Astrocyte of the cerebellum (primary cell): ENCODE data around the gene COMT.

Source experiments
- DNase-seq: peaks from one replicate; pipeline ENCODE4 v3.0.0-alpha.2; 2011; ENCODE audit warnings: low read depth
- H3K4me3 ChIP-seq: 2 replicates; pipeline ENCODE4 v1.5.1; 2011; ENCODE audit warnings: mild to moderate bottlenecking, low read depth, low read length, moderate library complexity
- in situ Hi-C: cut with HindIII; loops from 2 replicates; pipeline ENCODE4 v1.10.0; 2017; ENCODE audit warnings: low sequenced_read_pairs
- TF ChIP-seq, protein P1 (sequence below): IDR thresholded peaks from 2 replicates; pipeline ENCODE4 v1.5.1; 2012; ENCODE audit warnings: low read length, low read depth, moderate library complexity, mild to moderate bottlenecking; ENCODE audit errors: missing control alignments

COMT gene

DNA sequence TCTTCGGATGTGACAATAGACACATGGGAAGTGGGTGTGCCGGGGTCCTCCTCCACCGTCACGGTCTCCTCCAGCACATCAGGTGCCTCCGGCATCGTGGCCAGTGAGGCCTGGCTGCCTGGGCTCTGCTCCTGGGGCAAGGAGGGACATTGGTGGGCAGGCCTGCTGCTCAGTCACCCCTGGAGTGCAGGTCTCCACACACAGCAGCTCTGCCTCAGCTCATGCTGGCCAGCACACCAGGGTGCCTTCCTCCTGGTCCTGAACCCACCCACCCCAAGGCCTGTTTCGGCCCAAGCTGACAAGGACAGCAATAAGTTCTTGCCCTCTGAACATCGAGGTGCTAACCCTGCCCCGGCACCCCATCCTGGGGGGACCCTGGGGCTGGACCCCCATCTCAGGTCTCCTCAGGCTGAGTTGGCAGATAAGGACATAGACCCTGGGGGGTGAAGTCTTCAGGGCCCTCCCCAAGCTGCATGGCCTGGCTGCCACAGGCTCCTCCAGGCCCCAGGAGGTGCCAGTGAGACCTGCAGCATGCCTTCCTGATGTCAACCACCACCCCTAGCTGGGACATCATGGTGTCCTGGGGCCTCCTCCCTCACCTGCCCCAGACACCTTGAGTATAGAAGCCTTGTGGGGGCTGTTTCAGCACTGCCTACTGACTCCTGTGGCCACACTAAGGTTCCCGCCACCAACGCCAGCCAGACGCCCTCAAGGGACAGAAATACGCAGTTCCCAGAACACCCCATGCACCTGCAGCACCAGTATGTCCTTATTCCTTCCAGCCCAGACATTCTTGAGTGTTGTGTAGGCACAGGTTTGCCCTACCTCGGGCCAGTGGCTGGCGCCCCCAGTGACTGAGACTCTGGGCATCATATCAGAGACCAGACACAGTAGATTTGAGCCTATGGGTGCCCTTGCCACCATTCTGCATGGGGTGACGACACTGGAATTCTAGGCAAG is 40.7 kb downstream of the COMT start:
- H3K4me3 ChIP-seq = no peak overlapping the region
- TF ChIP-seq, protein P1, sequence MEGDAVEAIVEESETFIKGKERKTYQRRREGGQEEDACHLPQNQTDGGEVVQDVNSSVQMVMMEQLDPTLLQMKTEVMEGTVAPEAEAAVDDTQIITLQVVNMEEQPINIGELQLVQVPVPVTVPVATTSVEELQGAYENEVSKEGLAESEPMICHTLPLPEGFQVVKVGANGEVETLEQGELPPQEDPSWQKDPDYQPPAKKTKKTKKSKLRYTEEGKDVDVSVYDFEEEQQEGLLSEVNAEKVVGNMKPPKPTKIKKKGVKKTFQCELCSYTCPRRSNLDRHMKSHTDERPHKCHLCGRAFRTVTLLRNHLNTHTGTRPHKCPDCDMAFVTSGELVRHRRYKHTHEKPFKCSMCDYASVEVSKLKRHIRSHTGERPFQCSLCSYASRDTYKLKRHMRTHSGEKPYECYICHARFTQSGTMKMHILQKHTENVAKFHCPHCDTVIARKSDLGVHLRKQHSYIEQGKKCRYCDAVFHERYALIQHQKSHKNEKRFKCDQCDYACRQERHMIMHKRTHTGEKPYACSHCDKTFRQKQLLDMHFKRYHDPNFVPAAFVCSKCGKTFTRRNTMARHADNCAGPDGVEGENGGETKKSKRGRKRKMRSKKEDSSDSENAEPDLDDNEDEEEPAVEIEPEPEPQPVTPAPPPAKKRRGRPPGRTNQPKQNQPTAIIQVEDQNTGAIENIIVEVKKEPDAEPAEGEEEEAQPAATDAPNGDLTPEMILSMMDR = no peak
- in situ Hi-C loops = no loop called here
- DNase-seq = no peak

DNA sequence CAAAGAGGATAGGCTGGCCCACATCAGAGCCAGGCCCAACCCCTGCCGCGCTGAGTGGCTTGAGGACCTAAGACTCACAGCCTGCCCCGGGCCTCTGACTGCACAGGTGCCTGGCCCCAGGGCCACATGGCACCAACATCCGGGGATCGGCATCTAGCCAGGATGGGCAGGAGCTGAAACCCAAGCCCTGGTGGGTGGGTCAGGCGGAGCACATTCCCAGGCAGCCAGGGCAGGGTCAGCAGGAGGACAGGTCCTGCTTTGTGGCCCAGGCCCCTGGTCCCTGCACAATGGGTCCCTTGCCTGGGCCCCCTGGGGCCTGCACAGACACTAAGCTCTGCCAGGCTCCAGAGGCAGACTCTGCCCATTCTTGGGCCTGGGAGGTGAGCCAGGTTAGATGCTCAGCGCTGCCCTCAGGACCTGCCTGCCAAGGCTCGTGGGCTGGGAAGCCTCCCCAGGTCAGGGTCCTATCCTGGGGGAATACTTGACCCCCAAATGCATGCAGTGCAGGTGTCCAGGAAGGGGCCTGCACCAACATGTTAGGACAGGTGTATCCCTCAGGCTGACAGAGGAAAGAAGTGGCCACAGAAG is 41.5 kb downstream of the COMT start:
- no peak for DNase-seq
- TF ChIP-seq, protein P1 = no peak
- H3K4me3 ChIP-seq = no peak overlapping the region
- in situ Hi-C loops = no loop called here

DNA sequence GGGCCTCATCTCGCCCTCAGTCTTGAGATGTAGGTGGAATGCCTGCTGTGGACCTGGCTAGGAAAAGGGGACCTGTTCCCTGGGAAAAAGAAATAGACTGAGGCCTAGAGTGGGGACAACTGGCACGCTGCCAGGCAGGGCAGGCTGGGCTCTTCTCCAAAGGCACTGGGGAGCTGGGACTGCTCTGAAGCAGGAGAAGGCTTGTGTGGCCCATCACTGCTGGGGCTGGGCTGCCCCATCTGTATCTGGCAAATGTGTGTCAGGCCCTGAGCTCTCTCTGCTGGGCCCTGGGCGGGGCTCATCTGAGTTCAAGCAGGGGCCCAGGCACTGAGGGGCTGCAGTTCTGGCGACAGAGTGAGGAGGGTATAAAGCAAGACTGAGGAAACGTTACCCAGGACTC is 42.2 kb downstream of the COMT start:
- no peak overlapping the region for H3K4me3 ChIP-seq
- no peak for DNase-seq
- in situ Hi-C loops = no loop called here
- TF ChIP-seq, protein P1 = no peak

DNA sequence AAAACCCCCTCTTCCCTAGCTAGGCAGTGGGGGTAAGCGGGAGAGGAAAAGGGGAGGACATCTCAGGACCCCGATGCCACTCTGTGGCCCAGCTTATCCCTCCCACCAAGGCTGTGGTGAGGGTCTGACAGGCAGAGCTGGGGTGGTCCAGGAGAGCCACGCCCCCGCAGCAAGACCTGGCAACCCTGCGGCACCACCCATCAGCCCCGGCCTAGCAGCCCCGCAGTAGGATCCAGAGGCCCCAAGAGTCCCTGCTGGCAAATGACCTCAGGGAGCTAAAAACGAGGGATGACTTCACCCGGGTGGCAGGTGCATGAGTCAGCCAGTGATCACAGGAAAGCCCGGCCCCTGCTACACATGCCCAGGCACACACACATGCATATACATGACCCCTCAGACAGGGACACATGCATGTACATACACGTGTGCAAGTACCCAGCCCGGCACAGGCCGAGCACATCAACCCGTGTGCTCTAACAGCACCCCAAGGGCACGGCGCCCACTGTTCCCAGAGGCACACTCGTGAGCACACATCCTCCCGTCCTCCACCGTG is 42.7 kb downstream of the COMT start:
- no peak overlapping the region for H3K4me3 ChIP-seq
- in situ Hi-C loops = no loop called here
- DNase-seq = no peak
- TF ChIP-seq, protein P1 = no peak

DNA sequence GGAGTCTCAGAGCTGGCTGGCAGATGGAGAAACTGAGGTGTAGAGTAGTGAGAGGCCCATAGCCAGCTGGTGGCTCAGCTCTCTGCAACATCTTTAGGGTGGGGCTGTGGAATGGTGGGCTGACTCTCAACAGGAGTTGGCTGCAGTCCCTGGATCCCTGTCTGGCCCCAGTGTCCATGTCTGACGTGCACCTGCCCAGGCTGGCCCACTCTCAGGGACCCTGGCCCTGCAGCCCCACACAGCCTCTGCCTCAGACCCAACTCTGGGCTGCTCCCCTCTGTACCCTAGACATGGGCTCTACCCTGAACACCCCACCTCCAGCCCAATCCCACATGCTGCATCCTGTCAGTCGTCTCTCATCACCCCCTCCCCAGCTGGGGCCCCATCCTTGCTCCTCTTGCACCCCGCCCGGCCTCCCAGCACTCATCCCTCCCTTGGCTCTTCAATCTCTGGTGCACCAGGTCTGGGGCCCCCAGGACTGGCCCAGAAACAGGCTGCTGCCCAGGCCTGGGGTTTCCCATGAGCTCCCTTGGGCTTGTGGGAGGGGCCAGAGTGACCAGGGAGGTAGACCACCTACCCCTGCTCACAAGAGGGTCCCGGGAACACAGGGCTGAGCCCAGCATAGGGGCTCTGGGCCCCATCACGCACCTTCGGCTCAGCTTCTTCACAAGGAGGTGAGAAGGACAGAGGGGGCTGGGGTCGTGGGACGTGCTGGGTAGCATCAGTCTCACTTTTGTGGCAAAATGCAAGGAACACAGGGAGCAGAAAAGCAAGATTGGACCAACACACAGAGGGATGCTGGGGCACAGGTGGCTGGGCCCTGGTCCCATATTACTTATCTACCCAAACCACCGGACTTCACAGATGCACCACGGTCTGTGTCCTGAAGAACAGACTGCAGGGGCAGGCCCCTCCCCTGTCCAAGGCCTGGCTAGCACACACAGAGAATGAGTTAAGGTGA is 43.6 kb downstream of the COMT start:
- no peak overlapping the region for H3K4me3 ChIP-seq
- in situ Hi-C loops = no loop called here
- TF ChIP-seq, protein P1 = no peak
- DNase-seq = no peak

DNA sequence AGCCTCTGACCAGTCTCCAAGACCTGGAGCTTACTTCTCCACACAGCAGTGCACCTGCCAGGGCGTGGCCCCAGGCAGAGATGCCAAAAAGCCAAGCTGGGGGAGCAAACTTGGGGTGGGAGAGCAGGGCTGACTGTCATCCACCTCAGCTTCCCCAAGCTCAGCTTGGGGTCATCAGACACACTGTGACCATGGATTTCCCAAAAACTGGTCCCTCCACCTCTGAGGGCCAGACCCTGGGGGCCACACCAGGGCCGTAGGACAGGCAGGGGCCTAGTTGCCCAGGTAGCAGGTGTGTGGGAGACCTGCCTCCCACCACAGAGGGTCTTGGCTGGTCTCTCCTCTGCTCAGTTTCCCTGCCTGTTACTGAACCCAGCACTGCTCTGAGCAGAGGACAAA is 44.4 kb downstream of the COMT start:
- in situ Hi-C loops = no loop called here
- no peak for DNase-seq
- TF ChIP-seq, protein P1 = no peak
- H3K4me3 ChIP-seq = peak overlapping the region; percentile 63
